Uterus (tissue), 4 donors: ENCODE results near the gene SLC25A12. TPM values are rescaled to one million over a fixed set of nuclear protein-coding genes. Genes with fewer than 3 reads are reported as not detected.

Experiments
- DNase-seq, 2 donors: peaks; one replicate each; pipeline ENCODE4 v3.0.0-alpha.2; 2019 to 2020
- H3K27ac ChIP-seq, 2 donors: fragments of 200-600 bp; sonication (generic); 1 replicate in 1 of 2; 2 replicates in 1 of 2; pipeline ENCODE4 v1.5.1; 2016 to 2018
- H3K27me3 ChIP-seq, 2 donors: fragments of 200-600 bp; sonication (generic); one replicate each; pipeline ENCODE4 v1.5.1; 2018 to 2019; ENCODE audit warnings: control low read depth in 1 of 2
- H3K36me3 ChIP-seq, 2 donors: fragments of 200-600 bp; sonication (generic); one replicate each; pipeline ENCODE4 v1.5.1; 2019; ENCODE audit warnings: control low read depth in 1 of 2
- H3K4me1 ChIP-seq, 2 donors: fragments of 200-600 bp; sonication (generic); one replicate each; pipeline ENCODE4 v1.5.1; 2018 to 2019; ENCODE audit warnings: control low read depth in 1 of 2
- H3K4me3 ChIP-seq, 2 donors: fragments of 200-600 bp; sonication (generic); 1 replicate in 1 of 2; 2 replicates in 1 of 2; pipeline ENCODE4 v1.5.1; 2018 to 2019; ENCODE audit warnings: mild to moderate bottlenecking in 1 of 2
- H3K9me3 ChIP-seq, 2 donors: fragments of 200-600 bp; sonication (generic); one replicate each; pipeline ENCODE4 v1.5.1; 2019; ENCODE audit warnings: control low read depth in 1 of 2
- POLR2A ChIP-seq, 2 donors: fragments of 450-650 bp; IDR thresholded peaks; one replicate each; pipeline ENCODE4 v1.6.1; 2016; ENCODE audit warnings: antibody characterized with exemption in 2 of 2, mild to moderate bottlenecking in 1 of 2, moderate library complexity in 1 of 2
- intact Hi-C: fragments of 100-400 bp; cut with DNase I; formaldehyde crosslinking; loops from one replicate; pipeline ENCODE4 v1.15.1; 2023; ENCODE audit warnings: low total_unique reads
- total RNA-seq, 4 donors: library from RNA; depleted of rRNA in 3 of 4; stranded (reverse); fragments of >200 nt in 3 of 4; gene quantifications; one replicate each; pipeline versions ENCODE4 v1.1.0 to v1.2.4, GENCODE V29; 2014 to 2023
- TF ChIP-seq, protein P1 (sequence below), 4 experiments: fragments of 200-600 bp in 2 of 4; fragments of 450-650 bp in 2 of 4; sonication (generic) in 2 of 4; IDR thresholded peaks; one replicate each; pipeline ENCODE4 v1.5.1; 2016 to 2019; ENCODE audit warnings: antibody characterized with exemption in 4 of 4, mild to moderate bottlenecking in 2 of 4, moderate library complexity in 1 of 4
- donor health status: DM: yes; HTN: yes; CAD: no.

Gene SLC25A12
- total RNA-seq, 4 donors from 2014 or later, result 25.9 to 69.4 (median 35.3) TPM

DNA sequence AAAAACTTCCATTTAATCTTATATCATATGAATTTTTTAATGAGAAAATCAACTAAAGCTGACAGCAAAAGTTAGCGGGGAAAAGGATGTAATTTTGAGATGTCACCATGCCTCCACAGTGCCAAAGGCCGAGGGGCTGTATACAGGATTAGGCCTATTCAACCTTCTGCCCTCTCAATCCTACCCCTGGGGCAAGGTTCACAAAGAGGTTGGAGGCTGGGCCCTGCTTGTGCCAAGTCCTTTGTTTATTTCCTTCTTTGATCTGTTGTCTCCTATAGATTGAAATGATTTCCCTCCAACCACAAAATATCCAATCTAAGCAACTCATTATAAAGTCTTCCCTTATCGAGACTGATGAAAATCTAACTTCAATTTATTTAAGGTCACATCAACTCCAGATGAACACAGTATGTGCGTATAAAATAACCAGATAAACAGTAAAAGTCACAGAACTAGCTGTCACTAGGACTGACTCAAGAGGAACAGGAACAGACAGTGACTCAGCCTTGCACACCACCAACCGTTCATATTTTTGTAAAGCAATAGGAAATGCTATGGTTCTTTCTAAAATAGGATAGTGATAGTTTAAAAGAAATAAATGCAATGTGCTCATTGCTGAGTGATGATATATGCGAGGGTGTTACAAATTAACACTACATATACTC, 95.8 kb downstream of the SLC25A12 start:
- Histone ChIP-seq H3K9me3 (no peaks in the 10 kb centered on the region), H3K27ac (no peak overlapping the region), H3K27me3 (no peaks in the 10 kb centered on the region), H3K4me3 (no peak overlapping the region), H3K4me1 (no peaks in the 10 kb centered on the region), H3K36me3 (no peaks in the 10 kb centered on the region)
- intact Hi-C loops, result no loop called here
- TF ChIP-seq, protein P1, sequence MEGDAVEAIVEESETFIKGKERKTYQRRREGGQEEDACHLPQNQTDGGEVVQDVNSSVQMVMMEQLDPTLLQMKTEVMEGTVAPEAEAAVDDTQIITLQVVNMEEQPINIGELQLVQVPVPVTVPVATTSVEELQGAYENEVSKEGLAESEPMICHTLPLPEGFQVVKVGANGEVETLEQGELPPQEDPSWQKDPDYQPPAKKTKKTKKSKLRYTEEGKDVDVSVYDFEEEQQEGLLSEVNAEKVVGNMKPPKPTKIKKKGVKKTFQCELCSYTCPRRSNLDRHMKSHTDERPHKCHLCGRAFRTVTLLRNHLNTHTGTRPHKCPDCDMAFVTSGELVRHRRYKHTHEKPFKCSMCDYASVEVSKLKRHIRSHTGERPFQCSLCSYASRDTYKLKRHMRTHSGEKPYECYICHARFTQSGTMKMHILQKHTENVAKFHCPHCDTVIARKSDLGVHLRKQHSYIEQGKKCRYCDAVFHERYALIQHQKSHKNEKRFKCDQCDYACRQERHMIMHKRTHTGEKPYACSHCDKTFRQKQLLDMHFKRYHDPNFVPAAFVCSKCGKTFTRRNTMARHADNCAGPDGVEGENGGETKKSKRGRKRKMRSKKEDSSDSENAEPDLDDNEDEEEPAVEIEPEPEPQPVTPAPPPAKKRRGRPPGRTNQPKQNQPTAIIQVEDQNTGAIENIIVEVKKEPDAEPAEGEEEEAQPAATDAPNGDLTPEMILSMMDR (IDR thresholded peaks at IDR 0.05), result no peak
- no peak for TF ChIP-seq POLR2A (IDR thresholded peaks at IDR 0.05)
- DNase-seq, result no peak

GRCh38 chr2:171794918-171795317, 99.1 kb downstream of the SLC25A12 start:
- no peaks in the 10 kb centered on the region for H3K36me3 ChIP-seq
- intact Hi-C loops, result no loop called here
- TF ChIP-seq POLR2A (IDR thresholded peaks at IDR 0.05), result no peak
- TF ChIP-seq, protein P1 (IDR thresholded peaks at IDR 0.05), result no peak

GRCh38 chr2:171793691-171794678, 100.1 kb downstream of the SLC25A12 start:
- H3K9me3 ChIP-seq, result no peaks in the 10 kb centered on the region
- H3K4me3 ChIP-seq, result no peak overlapping the region
- no peaks in the 10 kb centered on the region for H3K27me3 ChIP-seq
- no peak overlapping the region for H3K27ac ChIP-seq
- no peak for DNase-seq
- no peaks in the 10 kb centered on the region for H3K36me3 ChIP-seq
- TF ChIP-seq, protein P1 (IDR thresholded peaks at IDR 0.05), result no peak
- intact Hi-C loops, result no loop called here
- H3K4me1 ChIP-seq, result no peaks in the 10 kb centered on the region

More at GRCh38 chr2:171794918-171795317, 99.1 kb downstream of the SLC25A12 start:
- no peaks in the 10 kb centered on the region for H3K4me1 ChIP-seq
- no peak for DNase-seq
- no peak overlapping the region for H3K4me3 ChIP-seq
- no peak overlapping the region for H3K27ac ChIP-seq
- H3K9me3 ChIP-seq, result no peaks in the 10 kb centered on the region
- no peaks in the 10 kb centered on the region for H3K27me3 ChIP-seq

- TF ChIP-seq, protein P1 (IDR thresholded peaks at IDR 0.05), result no peak
- TF ChIP-seq POLR2A (IDR thresholded peaks at IDR 0.05), result no peak
- H3K36me3 ChIP-seq, result no peaks in the 10 kb centered on the region
Measured at GRCh38 chr2:171792886-171793580, 101.0 kb downstream of the SLC25A12 start.

More at GRCh38 chr2:171792886-171793580, 101.0 kb downstream of the SLC25A12 start:
- Histone ChIP-seq H3K4me1 (no peaks in the 10 kb centered on the region), H3K9me3 (no peaks in the 10 kb centered on the region), H3K27ac (no peak overlapping the region), H3K4me3 (no peak overlapping the region), H3K27me3 (no peaks in the 10 kb centered on the region)
- intact Hi-C loops, result no loop called here
- DNase-seq, result no peak
